Body of pancreas (tissue), 4 donors: ENCODE measurements around the gene AMMECR1L.

ENCODE experiments used
- CTCF ChIP-seq, 7 experiments: fragments of 450-650 bp in 4 of 7; fragments of 200-600 bp in 3 of 7; sonication (generic) in 3 of 7; IDR thresholded peaks; one replicate each; pipeline ENCODE4 v1.5.1; 2016 to 2019; ENCODE audit warnings: antibody characterized with exemption in 7 of 7
- POLR2A ChIP-seq, 3 donors: fragments of 450-650 bp; IDR thresholded peaks; one replicate each; pipeline ENCODE4 v1.6.1; 2016; ENCODE audit warnings: antibody characterized with exemption in 3 of 3, mild to moderate bottlenecking in 2 of 3

- TF ChIP-seq CTCF (IDR thresholded peaks at IDR 0.05) (no peak), POLR2A (IDR thresholded peaks at IDR 0.05) (no peak)
Measured at GRCh38 chr2:127935337-127935736, 49.6 kb upstream of the AMMECR1L start.
